HUES6 (cell line): ENCODE data around the gene LSM4.
A peak's percentile ranks its signal among the peaks of the same experiment; 100 is the strongest.
"Not testable (repeated sequence)": the region's sequence is repeated elsewhere in the genome, so short reads cannot be mapped to it uniquely, and the experiment has no call there.

Experiments
- H3K27ac ChIP-seq: 2 replicates; pipeline ENCODE4 v1.7.0; 2013; ENCODE audit warnings: low read depth, mild to moderate bottlenecking, low read length, inconsistent platforms
- H3K27me3 ChIP-seq: 2 replicates; pipeline ENCODE4 v1.6.1; 2013; ENCODE audit warnings: low read length; ENCODE audit not compliant: control insufficient read depth, insufficient read depth
- H3K36me3 ChIP-seq: 2 replicates; pipeline ENCODE4 v1.6.1; 2013; ENCODE audit warnings: low read length; ENCODE audit not compliant: control insufficient read depth, insufficient read depth
- H3K4me1 ChIP-seq: 2 replicates; pipeline ENCODE4 v1.6.1; 2013; ENCODE audit warnings: low read length; ENCODE audit not compliant: control insufficient read depth, insufficient read depth
- H3K4me3 ChIP-seq: 2 replicates; pipeline ENCODE4 v1.5.1; 2013; ENCODE audit warnings: low read depth, low read length
- H3K9ac ChIP-seq: one replicate; pipeline ENCODE4 v1.6.1; 2013; ENCODE audit warnings: mild to moderate bottlenecking, low read length
- H3K9me3 ChIP-seq: 2 replicates; pipeline ENCODE4 v1.6.1; 2013; ENCODE audit warnings: low read depth, low read length; ENCODE audit not compliant: control insufficient read depth, insufficient read depth

LSM4 gene

GRCh38 chr19:18322759-18323460 is at the start of gene LSM4:
TSS of gene LSM4 (minus strand) at chr19:18323076. CDS start at chr19:18323020, 56 bp downstream.
- no peaks in the 10 kb centered on the region for H3K9me3 ChIP-seq
- H3K27ac ChIP-seq = peak within 1 kb of the TSS; percentile 82
- H3K36me3 ChIP-seq = peaks cover 9% of the 10 kb centered on the region; the same call in 1 of the 2 replicates
- H3K4me3 ChIP-seq = peak within 1 kb of the TSS; percentile 79
- peak within 1 kb of the TSS; percentile 85 for H3K9ac ChIP-seq
- peaks cover 20% of the 10 kb centered on the region for H3K4me1 ChIP-seq
- no peaks in the 10 kb centered on the region for H3K27me3 ChIP-seq

- Histone ChIP-seq H3K27ac (peak overlapping the region; percentile 71; the same call in 1 of the 2 replicates), H3K9ac (no peak overlapping the region), H3K4me1 (peaks cover 22% of the 10 kb centered on the region), H3K9me3 (no peaks in the 10 kb centered on the region), H3K4me3 (no peak overlapping the region), H3K36me3 (0 out of 2 replicates have a peak, but pooled peaks cover 2% of the 10 kb centered on the region), H3K27me3 (no peaks in the 10 kb centered on the region)
Measured at GRCh38 chr19:18368504-18369222, 45.8 kb upstream of the LSM4 start.

GRCh38 chr19:18366021-18366435 is 43.2 kb upstream of the LSM4 start:
- no peak overlapping the region for H3K9ac ChIP-seq

GRCh38 chr19:18364826-18365528 is 42.1 kb upstream of the LSM4 start:
- peaks cover 15% of the 10 kb centered on the region for H3K4me1 ChIP-seq
- H3K4me3 ChIP-seq = no peak overlapping the region
- H3K9me3 ChIP-seq = no peaks in the 10 kb centered on the region
- peaks cover 12% of the 10 kb centered on the region; the same call in 1 of the 2 replicates for H3K36me3 ChIP-seq
- H3K9ac ChIP-seq = peak overlapping the region; percentile 76
- H3K27ac ChIP-seq = peak overlapping the region; percentile 91
- H3K27me3 ChIP-seq = no peaks in the 10 kb centered on the region

More at GRCh38 chr19:18366021-18366435, 43.2 kb upstream of the LSM4 start:
- Histone ChIP-seq H3K27me3 (no peaks in the 10 kb centered on the region), H3K4me3 (no peak overlapping the region), H3K9me3 (no peaks in the 10 kb centered on the region), H3K36me3 (peaks cover 11% of the 10 kb centered on the region; the same call in 1 of the 2 replicates), H3K4me1 (peaks cover 15% of the 10 kb centered on the region), H3K27ac (0 out of 2 replicates have a peak overlapping the region, but pooled peaks have one; percentile 91)

GRCh38 chr19:18364277-18364825 is 41.5 kb upstream of the LSM4 start:
- not testable (repeated sequence) for H3K4me3 ChIP-seq, H3K9me3 ChIP-seq, H3K27me3 ChIP-seq
- Histone ChIP-seq H3K9ac (peak overlapping the region; percentile 76), H3K27ac (peak overlapping the region; percentile 91), H3K36me3 (peaks cover 16% of the 10 kb centered on the region; the same call in 1 of the 2 replicates), H3K4me1 (peaks cover 14% of the 10 kb centered on the region)

- H3K4me1 ChIP-seq = peaks cover 12% of the 10 kb centered on the region
Measured at GRCh38 chr19:18363787-18364186, 40.9 kb upstream of the LSM4 start.

GRCh38 chr19:18362934-18363542 is 40.2 kb upstream of the LSM4 start:
- Histone ChIP-seq H3K27me3 (no peaks in the 10 kb centered on the region), H3K27ac (0 out of 2 replicates have a peak overlapping the region, but pooled peaks have one; percentile 34), H3K9me3 (no peaks in the 10 kb centered on the region), H3K36me3 (peaks cover 20% of the 10 kb centered on the region), H3K4me3 (no peak overlapping the region), H3K9ac (no peak overlapping the region), H3K4me1 (peaks cover 9% of the 10 kb centered on the region)

More at GRCh38 chr19:18363787-18364186, 40.9 kb upstream of the LSM4 start:
- Histone ChIP-seq H3K9me3 (no peaks in the 10 kb centered on the region), H3K4me3 (no peak overlapping the region), H3K27me3 (no peaks in the 10 kb centered on the region), H3K27ac (peak overlapping the region; percentile 34; the same call in 1 of the 2 replicates), H3K9ac (no peak overlapping the region), H3K36me3 (peaks cover 20% of the 10 kb centered on the region)

- H3K27me3 ChIP-seq = no peaks in the 10 kb centered on the region
- no peak overlapping the region for H3K9ac ChIP-seq
- peaks cover 9% of the 10 kb centered on the region for H3K4me1 ChIP-seq
- H3K4me3 ChIP-seq = no peak overlapping the region
- H3K27ac ChIP-seq = no peak overlapping the region
- peaks cover 6% of the 10 kb centered on the region for H3K9me3 ChIP-seq
- H3K36me3 ChIP-seq = peaks cover 33% of the 10 kb centered on the region
Measured at GRCh38 chr19:18361646-18362045, 38.8 kb upstream of the LSM4 start.

- Histone ChIP-seq H3K4me1 (no peaks in the 10 kb centered on the region), H3K4me3 (no peak overlapping the region), H3K36me3 (peaks cover 36% of the 10 kb centered on the region), H3K9me3 (peaks cover 6% of the 10 kb centered on the region), H3K9ac (no peak overlapping the region), H3K27ac (no peak overlapping the region), H3K27me3 (no peaks in the 10 kb centered on the region)
Measured at GRCh38 chr19:18357041-18357440, 34.2 kb upstream of the LSM4 start.

- not testable (repeated sequence) for H3K27ac ChIP-seq, H3K9ac ChIP-seq, H3K4me3 ChIP-seq, H3K27me3 ChIP-seq, H3K4me1 ChIP-seq, H3K9me3 ChIP-seq
- peaks cover 27% of the 10 kb centered on the region for H3K36me3 ChIP-seq
Measured at GRCh38 chr19:18354743-18355142, 31.9 kb upstream of the LSM4 start.
